Left kidney (tissue), 2 donors: ENCODE measurements around the gene ERC2. TPM values are rescaled to one million over a fixed set of nuclear protein-coding genes. Genes with fewer than 3 reads are reported as not detected.
A peak's percentile ranks its signal among the peaks of the same experiment; 100 is the strongest.

Source experiments
- DNase-seq: peaks from one replicate; pipeline ENCODE4 v3.0.0-alpha.2; 2013
- polyA plus RNA-seq: library from polyadenylated mRNA; unstranded; fragments of 120-200 nt; gene quantifications from one replicate; pipeline ENCODE4 v1.2.1, GENCODE V29; 2013; ENCODE audit not compliant: insufficient read length

ERC2 gene
- polyA plus RNA-seq, 1 donor = 3.9 TPM

DNA sequence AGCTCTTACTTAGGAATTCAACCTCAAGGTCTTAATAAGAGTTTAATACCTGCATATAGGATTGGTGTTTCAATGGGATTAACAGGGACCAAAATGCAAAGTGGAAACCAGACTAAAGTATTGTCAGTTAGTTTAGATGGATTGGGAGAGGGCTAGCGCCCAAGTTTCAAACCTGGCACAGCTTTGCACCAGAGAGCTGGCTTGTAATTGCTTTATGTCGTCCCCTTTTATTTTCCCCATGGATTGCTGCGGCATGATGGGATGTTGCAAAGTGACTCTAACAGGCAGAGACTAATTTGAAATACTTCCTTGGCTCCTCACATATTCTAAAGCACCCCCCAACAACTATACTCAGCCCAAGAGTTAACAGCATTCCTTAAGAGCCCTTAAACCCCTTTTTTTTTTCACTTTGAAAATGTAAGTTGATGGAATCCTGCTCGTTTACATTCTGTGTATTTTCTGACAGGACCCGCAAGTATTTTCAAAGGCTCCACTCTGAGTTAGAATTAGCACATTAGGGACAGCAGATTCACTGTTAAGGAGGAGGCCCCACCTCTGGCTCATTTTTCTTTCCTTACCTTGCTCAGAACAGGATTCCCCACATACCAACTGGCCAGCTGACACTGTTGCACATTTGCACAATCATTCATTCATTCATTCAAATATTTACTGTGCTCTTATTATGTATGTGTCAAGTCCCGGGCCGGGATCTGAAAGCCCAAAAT is 214.2 kb downstream of the ERC2 start:
- no peak for DNase-seq

DNA sequence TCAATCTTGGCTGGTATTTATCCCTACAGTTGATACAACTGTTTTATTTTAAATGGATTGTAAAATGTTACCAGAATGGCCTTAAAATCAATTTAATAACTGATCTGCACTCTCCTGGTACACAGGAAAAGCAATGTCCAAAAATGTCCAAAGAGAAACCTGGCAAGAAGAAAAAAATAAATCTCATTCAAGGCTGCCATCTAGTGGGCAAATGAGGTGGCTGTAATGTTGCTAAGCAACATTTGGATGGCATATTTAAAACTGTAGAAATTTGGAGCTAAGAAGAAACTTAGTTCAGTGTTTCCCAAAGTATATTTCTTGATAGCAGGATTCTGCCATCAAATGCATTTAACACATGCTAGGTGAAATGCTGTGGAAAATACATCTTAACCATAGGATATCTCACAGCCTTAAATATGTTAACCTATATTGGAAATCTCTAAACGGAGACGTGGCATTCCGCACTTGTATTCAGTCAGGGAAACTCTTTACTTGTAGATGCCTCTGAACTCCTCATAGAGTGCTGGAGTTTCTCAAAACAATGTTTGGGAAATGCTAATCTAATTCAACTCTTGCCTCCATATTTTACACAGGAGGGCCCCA is 216.8 kb downstream of the ERC2 start:
- peak; percentile 78 for DNase-seq

DNA sequence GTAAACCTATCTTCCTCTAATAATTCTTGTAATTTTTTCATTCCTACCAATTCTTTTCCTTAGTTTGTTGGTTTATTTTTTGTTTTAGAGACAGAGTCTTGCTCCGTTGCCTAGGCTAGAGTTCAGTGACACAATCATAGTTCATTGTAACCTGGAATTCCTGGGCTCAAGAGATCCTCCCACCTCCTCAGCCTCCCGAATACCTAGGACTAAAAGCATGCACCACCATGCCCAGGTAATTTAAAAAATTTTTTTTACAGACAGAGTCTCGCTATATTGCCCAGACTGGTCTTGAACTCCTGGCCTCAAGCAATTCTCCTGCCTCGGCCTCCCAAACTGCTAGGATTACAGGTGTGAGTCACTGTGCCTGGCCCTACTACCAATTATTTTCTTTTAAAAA is 220.2 kb downstream of the ERC2 start:
- DNase-seq = no peak

- no peak for DNase-seq
Measured at GRCh38 chr3:56238299-56238698, 230.0 kb downstream of the ERC2 start.

DNA sequence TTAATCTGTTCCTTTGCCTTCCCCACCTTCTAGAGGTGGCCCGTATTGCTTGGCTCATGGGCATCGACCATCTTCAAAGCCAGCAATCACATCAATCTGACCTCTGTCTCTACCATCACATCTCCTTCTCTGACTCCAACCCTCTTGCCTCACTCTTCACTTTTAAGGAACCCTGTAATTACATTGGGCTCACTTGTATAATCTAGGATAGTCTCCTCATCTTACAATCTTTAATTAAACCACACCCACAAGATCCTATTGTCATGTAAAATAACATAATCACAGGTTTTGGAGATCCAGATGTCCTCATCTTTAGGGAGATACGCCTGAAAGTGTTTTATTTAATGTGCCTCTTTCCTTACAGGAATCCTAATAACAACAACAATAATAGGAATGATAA is 234.5 kb downstream of the ERC2 start:
- no peak for DNase-seq

- no peak for DNase-seq
Measured at GRCh38 chr3:56229311-56229710, 239.0 kb downstream of the ERC2 start.

DNA sequence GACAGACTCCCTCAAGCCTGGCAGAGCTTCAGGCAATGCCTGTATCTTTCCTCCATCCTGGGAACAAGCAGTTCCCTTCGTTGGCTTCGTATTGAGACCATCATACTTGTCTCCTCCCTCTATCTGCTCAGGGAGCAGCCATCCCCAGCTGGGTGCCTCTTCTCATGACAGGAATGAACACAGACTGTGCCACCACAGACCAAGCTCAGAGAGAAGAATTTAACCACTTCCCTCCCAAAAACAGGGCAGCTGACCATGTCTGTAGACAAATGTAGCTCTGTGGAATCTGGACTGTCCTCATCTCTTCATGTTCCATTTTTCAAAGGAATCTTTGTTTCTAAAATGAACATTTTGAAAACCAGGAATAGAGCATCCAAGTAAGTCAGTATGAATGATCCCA is 245.4 kb downstream of the ERC2 start:
- no peak for DNase-seq

- no peak for DNase-seq
Measured at GRCh38 chr3:56219894-56220805, 248.1 kb downstream of the ERC2 start.

- DNase-seq = no peak
Measured at GRCh38 chr3:56209982-56210751, 258.1 kb downstream of the ERC2 start.

- no peak for DNase-seq
Measured at GRCh38 chr3:56207922-56208321, 260.3 kb downstream of the ERC2 start.

DNA sequence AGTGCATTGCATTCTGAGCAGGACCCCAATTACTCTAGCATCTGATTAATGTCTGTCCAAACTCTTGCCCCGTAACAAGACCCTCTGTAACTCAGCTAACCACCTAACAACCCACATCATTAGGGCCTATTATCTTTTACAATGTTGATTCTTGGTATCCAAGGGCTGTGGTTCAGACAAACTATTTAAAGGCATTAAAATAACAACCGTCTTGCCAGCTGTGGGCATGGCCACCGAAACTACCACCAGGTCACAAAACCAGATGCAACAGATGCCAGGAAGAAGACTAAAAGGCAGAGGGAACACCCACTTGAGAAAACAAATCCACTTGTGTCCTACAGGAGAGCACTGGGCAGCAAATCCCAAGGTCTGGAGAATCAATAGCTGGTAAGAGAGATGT is 262.9 kb downstream of the ERC2 start:
- no peak for DNase-seq

DNA sequence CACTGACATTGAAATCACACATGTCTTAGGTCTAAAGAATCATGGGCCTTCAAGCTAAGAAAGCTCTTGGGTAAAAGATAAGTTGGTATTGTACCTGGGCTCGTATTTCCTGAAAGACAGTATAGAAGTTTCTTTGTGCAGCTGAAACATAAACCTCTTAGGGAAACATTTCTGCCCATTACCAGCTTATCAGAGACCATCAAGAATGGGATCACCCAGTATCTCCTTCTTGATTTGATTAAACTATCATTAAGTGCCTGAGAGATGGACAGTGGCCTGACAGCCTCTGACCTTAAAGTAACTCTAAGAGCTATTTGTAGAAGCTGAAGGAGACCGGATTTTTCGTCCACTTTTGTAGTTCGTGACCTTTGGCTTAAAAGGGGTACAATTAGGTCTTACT is 265.3 kb downstream of the ERC2 start:
- no peak for DNase-seq

DNA sequence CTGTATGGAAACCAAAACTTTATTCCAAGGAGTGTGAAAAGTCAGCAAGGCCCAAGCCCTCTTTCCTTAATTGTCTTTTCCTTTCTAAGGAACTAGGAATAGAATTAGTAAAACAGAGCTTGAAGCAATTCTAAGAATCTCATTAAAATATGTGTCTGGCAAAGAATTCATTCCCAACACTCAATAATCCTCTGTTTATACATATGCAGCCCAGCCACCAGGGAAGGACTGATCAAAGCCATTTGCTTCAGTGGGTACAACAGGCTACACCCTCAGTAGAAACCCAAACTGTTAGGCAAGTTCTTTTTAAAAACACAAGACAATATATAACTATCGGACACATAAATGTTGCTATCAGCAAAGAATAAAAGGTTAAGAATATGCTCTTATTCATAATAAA is 266.9 kb downstream of the ERC2 start:
- no peak for DNase-seq

GRCh38 chr3:56200251-56200650 is 268.0 kb downstream of the ERC2 start:
- no peak for DNase-seq

DNA sequence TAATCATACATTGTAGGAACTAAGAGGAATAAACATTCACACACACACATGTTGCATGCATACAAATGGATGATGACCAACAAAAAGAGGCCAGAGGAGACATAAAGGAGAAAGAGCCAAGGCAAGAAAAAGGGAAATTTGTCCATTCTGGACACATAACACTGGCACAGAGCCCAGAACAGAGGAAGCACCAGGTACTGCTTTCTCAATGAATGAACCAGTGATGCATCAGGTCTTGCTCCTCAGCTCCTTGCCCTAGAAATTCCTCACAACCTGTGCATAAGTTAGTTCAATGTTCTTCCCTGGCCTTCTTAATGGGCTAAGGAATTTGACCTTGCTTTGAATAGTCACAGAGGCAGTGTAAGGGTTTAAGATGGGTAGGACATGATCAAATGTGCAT is 270.3 kb downstream of the ERC2 start:
- no peak for DNase-seq

GRCh38 chr3:56197259-56197965 is 270.9 kb downstream of the ERC2 start:
- no peak for DNase-seq

DNA sequence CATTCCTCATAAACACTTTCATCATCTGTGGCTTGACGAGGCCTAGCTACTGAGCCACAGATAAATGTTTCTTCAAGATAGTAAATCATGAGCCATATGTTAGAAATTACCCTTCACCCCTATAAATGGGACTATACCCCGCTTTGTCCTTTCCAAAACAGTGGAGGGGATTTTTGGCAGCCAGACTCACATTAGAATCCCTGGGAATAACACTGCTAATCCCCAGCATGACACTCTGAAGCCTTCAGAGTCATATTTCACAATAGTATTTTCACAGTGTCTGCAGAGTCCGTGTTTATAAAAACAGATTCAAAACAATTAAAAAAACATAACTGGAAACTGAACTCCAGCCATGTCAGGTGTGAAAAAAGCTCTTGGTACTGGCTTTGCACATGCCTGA is 271.6 kb downstream of the ERC2 start:
- no peak for DNase-seq

DNA sequence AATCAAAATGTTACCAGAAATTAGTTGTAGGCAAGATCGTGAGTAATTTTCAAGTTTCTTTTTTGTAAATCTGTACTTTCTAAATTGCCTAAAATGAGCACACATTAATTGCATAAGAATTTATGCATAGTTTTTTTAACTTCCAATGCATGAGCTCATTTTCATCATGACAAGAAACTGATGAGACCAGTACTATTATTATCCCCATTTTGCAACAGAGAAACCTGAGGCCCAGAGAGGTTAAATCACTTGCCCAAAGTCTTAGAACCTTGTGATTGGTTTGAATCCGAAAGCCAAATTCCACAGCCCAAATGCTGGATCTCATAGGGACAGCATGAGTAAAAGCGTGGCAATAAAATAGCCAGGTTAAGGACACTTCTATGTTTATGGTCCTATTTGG is 274.7 kb downstream of the ERC2 start:
- no peak for DNase-seq

DNA sequence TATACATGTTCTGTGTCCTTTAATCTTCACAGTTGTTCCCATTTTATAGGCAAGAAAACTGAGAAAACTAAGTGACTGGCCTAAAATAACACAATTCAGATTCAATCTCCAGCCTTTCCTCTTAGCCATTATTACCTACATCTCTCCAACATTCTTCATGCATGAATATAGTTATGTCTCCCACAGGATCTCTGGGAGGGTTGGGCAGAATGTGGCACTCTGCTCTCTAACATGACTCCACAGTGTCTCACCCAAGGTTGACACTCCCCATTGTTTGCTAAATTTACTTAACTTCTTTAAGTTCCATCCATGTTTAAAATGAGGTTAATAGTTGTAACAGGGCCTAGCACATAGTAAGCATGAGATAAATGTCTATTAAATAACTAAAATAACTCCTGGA is 276.3 kb downstream of the ERC2 start:
- no peak for DNase-seq

DNA sequence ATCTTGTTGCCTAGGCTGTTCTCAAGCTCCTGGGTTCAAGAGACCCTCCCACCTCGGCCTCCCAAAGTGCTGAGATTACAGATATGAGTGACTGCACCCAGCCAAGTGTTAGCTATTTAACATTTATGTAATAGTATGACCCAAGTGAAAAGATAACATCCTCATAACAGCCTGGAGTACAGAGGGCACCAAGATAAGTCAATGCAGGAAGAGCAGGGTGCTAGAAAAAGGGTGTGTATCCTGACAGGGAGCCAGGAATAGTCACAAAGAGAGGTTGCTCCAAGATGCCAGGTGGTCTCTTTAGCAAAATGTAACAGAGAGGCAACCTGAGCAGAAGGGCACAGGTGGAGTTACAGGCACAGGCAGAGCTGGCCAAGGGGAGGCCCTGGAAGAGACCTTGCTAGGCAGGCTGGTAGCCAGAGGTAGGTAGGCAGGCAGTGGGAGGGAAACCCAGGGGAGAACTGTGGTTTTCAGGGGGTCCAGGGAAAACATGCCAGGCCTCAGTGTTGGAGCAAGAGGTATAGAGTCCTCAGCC is 277.4 kb downstream of the ERC2 start:
- no peak for DNase-seq

GRCh38 chr3:56190130-56190529 is 278.1 kb downstream of the ERC2 start:
- no peak for DNase-seq
